Inferior parietal cortex (tissue), 1 donor: Measurements from ENCODE around the gene DNAH17.

Experiments used
- DNase-seq: peaks from one replicate; pipeline ENCODE4 v3.0.0-alpha.2; 2016; ENCODE audit errors: extremely low spot score

Gene DNAH17

GRCh38 chr17:78431692-78431958 lies 145.6 kb downstream of the DNAH17 start:
- DNase-seq = no peak

GRCh38 chr17:78430892-78431691 lies 146.1 kb downstream of the DNAH17 start:
- no peak for DNase-seq

GRCh38 chr17:78429618-78429995 lies 147.6 kb downstream of the DNAH17 start:
- DNase-seq = no peak

- DNase-seq = no peak
Observed at GRCh38 chr17:78428836-78429617, 148.2 kb downstream of the DNAH17 start.

GRCh38 chr17:78428025-78428575 lies 149.1 kb downstream of the DNAH17 start:
- no peak for DNase-seq

GRCh38 chr17:78427140-78427539 lies 150.1 kb downstream of the DNAH17 start:
- DNase-seq = no peak

DNA sequence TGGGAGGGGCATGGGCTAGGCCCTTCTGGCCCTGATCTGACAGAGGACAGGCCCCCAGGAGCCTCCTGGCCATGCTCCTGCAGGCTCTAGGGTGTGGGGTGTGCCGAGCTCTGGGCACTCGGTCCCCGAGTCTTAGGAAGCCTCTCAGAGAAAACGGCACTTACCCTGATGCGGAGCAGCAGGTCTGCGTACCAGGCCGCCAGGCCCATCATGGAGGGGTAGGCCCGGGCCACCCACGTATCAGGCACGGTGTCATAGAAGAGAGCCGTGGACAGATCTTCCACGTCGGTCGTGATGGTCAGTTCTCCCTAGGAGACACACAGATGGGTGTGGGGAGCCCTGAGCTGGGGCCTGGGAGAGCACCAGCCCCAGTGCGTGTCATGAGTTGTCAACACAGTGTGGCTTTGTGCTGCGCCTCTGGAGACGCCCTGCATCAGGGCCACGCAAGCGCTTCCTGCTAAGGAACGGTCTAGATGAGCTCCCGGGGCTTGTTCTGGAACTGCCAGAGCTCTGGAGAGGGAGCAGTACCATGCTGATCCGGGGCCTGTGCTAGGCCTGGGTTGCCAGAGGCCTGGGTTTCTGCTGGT lies 150.8 kb downstream of the DNAH17 start:
- no peak for DNase-seq

- no peak for DNase-seq
Observed at GRCh38 chr17:78425429-78425828, 151.8 kb downstream of the DNAH17 start.

DNA sequence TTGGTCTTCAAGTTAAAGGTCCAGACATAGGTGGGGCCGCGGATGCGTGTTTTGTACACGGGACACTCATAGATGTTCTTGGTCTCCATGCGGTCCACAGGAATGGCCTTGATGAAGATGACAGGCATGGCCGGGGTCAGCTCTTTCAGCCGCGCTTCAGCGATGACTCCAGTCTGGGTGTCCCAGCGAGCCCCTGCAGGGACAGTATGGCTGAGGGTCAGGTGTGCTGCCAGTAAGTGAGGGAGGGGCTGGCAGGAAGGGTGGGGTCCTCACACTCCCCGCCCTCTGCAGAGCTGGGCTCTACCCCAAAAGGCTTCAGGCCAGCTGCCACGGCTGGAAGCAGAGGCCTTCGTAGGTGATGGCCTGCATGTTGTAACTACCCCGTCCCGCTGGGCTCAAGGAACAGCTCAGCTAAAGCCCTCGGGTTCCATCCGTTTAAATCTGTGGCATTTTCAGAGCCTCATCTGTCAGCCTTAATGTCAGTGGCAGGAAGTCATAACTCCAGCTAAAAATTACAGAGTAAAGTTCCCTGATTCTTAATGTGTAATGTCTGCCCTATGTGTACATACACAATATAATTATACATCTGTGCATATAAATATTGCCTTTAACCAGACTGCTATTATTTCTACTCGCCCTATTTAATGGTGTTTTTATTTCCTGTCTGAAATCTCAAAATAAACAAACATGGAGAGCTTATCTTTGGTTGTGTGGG lies 153.1 kb downstream of the DNAH17 start:
- no peak for DNase-seq

DNA sequence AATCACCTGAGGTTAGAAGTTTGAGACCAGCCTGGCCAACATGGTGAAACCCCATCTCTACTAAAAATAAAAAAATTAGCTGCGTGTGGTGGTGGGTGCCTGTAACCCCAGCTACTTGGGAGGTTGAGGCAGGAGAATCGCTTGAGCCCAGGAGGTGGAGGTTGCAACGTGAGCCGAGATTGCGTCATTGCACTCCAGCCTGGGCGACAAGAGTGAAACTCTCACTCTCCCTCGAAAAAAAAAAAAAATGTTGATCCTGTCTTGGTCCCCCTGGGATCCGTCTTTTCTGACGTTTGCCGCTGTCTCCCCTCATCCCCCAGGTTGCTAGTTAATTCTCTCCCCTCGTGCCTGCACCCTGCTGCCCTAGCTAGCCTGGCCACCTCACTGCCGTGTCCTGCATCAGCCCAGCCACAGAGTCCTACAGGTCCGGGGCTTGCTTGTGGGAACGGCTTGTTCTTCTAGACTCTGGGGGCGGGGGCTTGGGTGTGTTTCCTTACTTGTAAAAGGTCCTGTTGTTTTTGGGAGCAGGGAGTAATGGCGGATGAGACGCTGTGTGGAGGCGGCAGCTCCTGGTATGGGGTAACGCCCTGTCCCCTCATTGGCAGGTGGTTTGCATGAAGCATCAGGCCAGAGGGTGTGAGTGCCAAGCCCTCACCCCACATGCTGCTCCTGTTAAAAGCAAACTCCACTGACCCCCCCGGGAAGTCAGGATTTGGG lies 154.2 kb downstream of the DNAH17 start:
- no peak for DNase-seq

GRCh38 chr17:78422267-78422605 lies 155.0 kb downstream of the DNAH17 start:
- no peak for DNase-seq

- peak; percentile 78 for DNase-seq
Observed at GRCh38 chr17:78421534-78422266, 155.5 kb downstream of the DNAH17 start.

GRCh38 chr17:78421084-78421533 lies 156.1 kb downstream of the DNAH17 start:
- DNase-seq = no peak

- DNase-seq = no peak
Observed at GRCh38 chr17:78419970-78420815, 157.0 kb downstream of the DNAH17 start.

DNA sequence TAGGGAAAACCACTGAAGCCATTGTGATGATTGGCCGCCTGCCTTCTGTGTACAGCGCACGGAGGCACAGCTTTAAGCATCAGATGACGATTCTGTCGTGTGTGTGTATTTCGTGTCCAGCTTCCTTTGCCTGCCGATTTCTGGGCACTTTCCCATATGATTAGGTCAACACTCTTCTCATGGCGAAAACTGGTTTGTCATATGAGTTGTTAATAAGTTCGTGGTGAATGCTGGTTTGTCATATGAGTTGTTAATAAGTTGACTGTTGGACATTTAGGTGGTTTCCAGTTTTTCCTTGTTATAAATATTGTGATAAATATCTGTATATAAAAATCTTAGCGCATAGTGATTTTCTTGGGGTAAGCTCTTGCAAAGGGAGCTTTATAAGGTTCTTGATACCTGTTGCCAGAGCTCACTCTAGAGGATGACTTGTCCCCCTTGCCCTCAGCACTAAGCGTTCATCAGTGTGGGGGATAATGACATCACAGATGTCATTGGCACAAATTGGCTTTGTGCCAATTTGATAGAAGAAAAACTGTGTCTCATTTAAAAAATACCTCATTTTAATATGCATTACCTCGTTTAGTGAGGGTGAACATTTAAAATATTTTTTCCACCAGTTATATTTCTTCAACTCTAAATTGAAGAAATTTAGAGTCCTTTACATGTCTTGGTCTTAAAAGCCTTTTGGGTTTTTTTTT lies 158.7 kb downstream of the DNAH17 start:
- no peak for DNase-seq

GRCh38 chr17:78417531-78417909 lies 159.7 kb downstream of the DNAH17 start:
- no peak for DNase-seq

DNA sequence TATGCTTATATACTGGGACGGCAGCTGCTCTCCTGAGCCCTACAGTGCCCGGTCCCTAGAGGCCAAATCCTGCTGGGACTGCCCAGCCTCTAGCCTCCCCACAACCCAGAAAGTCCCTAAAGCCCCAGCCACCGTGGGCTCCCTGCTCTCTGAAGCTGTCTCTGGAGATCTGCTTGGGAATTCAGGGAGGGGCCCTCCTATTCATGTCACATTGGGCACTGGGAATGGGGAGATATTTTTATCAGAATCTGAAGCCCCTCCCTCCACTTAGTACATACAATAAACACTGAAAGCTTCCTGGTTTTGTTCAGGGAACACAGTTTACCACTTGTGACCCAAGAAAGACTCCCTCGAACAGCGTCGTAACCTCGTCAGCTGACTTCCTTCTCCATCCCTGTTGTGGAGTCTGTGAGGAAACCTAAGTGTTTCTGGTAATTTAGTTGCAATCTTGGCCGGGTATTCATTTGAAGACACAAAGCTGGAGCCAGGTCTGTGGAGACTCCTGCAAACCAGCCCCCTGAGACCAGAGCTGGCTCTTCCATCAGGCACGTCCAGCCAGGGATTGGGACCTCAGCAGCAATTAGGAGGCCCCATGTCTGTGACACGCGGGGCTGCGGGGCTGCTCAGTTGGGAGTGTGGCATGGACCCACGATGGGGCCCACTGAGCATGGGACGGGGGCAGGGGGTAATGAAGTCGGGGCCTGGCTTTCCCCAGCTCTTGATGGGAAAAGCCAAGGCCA lies 160.2 kb downstream of the DNAH17 start:
- DNase-seq = no peak
